Measurements from ENCODE around the gene RHBDL3. TPM values are rescaled to one million over a fixed set of nuclear protein-coding genes. Genes with fewer than 3 reads are reported as not detected.

RHBDL3 gene
- total RNA-seq, 1 experiment from 2014 or later: 13.2 TPM

- TF ChIP-seq NR2C2 (CRISPR knock-in tag; IDR thresholded peaks at IDR 0.05) (no peak), SOX15 (CRISPR knock-in tag; IDR thresholded peaks at IDR 0.05) (no peak), RORB (CRISPR knock-in tag; IDR thresholded peaks at IDR 0.05) (no peak)
Observed at GRCh38 chr17:32268734-32269288, 3.2 kb downstream of the RHBDL3 start (continued).

- POLR2A ChIA-PET: interaction anchor here (0.9 kb wide), 1 partner anchor 34 kb away, joined by 3 read pairs; no protein-coding TSS in a partner anchor
- Mint-ChIP-seq H3K4me3 (no peak overlapping the region), H3K27me3 (ENCODE audit: low read depth) (peaks cover 27% of the 10 kb centered on the region), H3K27ac (no peak overlapping the region), H3K36me3 (no peaks in the 10 kb centered on the region), H3K9me3 (no peaks in the 10 kb centered on the region), H3K4me1 (peaks cover 51% of the 10 kb centered on the region)
- no peak for ATAC-seq
- CTCF ChIA-PET: no interaction called here
- TF ChIP-seq TEAD1 (CRISPR knock-in tag; IDR thresholded peaks at IDR 0.05) (no peak), NFATC4 (CRISPR knock-in tag; IDR thresholded peaks at IDR 0.05) (no peak), SP1 (CRISPR knock-in tag; conservative IDR thresholded peaks at IDR 0.05) (no peak), E2F5 (CRISPR knock-in tag; IDR thresholded peaks at IDR 0.05) (no peak), SMAD3 (CRISPR knock-in tag; IDR thresholded peaks at IDR 0.05; ENCODE audit: borderline replicate concordance) (no peak), ZNF423 (CRISPR knock-in tag; IDR thresholded peaks at IDR 0.05) (no peak), SOX15 (CRISPR knock-in tag; IDR thresholded peaks at IDR 0.05) (no peak), FOXJ3 (CRISPR knock-in tag; IDR thresholded peaks at IDR 0.05; ENCODE audit: borderline replicate concordance) (no peak), ZNF416 (CRISPR knock-in tag; IDR thresholded peaks at IDR 0.05) (no peak), CREM (CRISPR knock-in tag; IDR thresholded peaks at IDR 0.05) (no peak), PREB (CRISPR knock-in tag; IDR thresholded peaks at IDR 0.05; ENCODE audit: borderline replicate concordance) (no peak), ZNF671 (CRISPR knock-in tag; IDR thresholded peaks at IDR 0.05) (no peak), TCF7 (CRISPR knock-in tag; IDR thresholded peaks at IDR 0.05; ENCODE audit: low read depth) (no peak), ATF2 (CRISPR knock-in tag; IDR thresholded peaks at IDR 0.05; ENCODE audit: borderline replicate concordance, low read depth) (no peak), FOXP4 (CRISPR knock-in tag; IDR thresholded peaks at IDR 0.05) (no peak), USF1 (CRISPR knock-in tag; IDR thresholded peaks at IDR 0.05) (no peak), HMGA2 (CRISPR knock-in tag; IDR thresholded peaks at IDR 0.05) (no peak)
- no peak for DNase-seq (ENCODE audit: low spot score)
Observed at GRCh38 chr17:32269377-32269776, 3.7 kb downstream of the RHBDL3 start.

- no peak for DNase-seq (ENCODE audit: low spot score)
- POLR2A ChIA-PET: no interaction called here
- Mint-ChIP-seq H3K4me3 (no peak overlapping the region), H3K36me3 (no peaks in the 10 kb centered on the region), H3K4me1 (peaks cover 63% of the 10 kb centered on the region), H3K27ac (no peak overlapping the region), H3K27me3 (ENCODE audit: low read depth) (peaks cover 18% of the 10 kb centered on the region), H3K9me3 (no peaks in the 10 kb centered on the region)
- TF ChIP-seq GABPB1 (CRISPR knock-in tag; IDR thresholded peaks at IDR 0.05) (no peak), NFE2L1 (CRISPR knock-in tag; IDR thresholded peaks at IDR 0.05) (no peak), ATF3 (CRISPR knock-in tag; conservative IDR thresholded peaks at IDR 0.05) (no peak), MXD4 (CRISPR knock-in tag; IDR thresholded peaks at IDR 0.05; ENCODE audit: borderline replicate concordance) (no peak), ZNF219 (CRISPR knock-in tag; IDR thresholded peaks at IDR 0.05; ENCODE audit: borderline replicate concordance) (no peak)
- ATAC-seq: no peak
- CTCF ChIA-PET: interaction anchor here (1.4 to 2.3 kb wide), 3 partner anchors 8 to 47 kb away, joined by 5 to 15 read pairs (median 6); no protein-coding TSS in a partner anchor
Observed at GRCh38 chr17:32271844-32272243, 6.2 kb downstream of the RHBDL3 start.
